ENCODE data around the gene PDE3A.

The PDE3A gene

DNA sequence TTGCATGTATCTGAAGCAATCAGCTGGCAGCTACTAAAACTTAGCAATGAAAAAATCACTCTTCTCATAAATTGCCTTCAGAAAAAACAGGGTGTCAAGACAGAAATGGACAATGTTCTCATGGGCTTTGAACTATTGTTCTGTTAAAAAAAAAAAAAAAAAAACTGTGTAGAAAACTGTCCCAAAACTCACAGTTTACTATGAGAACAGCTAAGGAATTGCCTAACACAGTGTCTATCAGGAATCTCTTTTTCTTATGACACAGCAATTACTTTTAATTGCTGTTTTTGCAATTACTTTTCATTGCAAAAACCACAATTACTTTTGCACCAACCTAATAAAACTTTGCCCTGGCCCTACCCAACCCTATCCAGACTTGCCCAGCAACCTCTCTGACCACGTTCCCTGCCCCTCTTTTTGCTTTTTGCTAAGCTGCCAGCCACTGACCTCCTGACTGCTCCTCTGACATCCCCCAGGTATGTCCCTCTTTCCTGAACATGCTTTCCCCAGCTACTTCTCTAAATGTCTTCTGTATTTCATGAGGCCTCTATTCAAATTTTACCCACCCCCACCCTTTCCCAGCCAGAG is 258.8 kb downstream of the PDE3A start:
- DNase-seq: no peak

DNA sequence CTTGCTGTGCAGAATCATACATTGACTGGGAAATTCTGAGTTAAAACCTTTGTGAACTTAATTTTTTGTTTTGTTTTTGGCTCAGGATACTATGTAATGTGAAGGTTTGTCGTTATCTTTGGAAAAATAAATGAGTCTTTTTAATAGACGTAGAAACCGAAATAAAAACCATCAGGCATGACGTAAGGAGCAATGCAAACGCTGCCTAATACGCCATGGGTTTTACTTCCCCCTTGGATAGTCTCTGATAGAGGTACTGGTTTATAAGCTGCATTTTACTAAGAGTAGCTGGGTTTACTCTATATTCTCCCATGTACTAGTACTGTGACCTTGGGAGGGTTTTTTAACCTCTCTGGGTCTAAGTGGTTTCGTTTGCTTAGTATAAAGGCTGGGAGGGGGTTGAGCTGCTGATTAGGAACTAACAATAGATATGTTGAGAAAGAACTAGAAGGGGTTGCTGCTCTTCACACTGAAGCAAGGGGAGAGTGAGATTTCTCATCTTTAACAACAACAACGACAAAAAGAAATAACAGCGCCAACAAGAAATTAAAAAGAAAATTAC is 260.0 kb downstream of the PDE3A start:
- DNase-seq: no peak

- no peak for DNase-seq
Observed at GRCh38 chr12:20628999-20629398, 260.7 kb downstream of the PDE3A start.

DNA sequence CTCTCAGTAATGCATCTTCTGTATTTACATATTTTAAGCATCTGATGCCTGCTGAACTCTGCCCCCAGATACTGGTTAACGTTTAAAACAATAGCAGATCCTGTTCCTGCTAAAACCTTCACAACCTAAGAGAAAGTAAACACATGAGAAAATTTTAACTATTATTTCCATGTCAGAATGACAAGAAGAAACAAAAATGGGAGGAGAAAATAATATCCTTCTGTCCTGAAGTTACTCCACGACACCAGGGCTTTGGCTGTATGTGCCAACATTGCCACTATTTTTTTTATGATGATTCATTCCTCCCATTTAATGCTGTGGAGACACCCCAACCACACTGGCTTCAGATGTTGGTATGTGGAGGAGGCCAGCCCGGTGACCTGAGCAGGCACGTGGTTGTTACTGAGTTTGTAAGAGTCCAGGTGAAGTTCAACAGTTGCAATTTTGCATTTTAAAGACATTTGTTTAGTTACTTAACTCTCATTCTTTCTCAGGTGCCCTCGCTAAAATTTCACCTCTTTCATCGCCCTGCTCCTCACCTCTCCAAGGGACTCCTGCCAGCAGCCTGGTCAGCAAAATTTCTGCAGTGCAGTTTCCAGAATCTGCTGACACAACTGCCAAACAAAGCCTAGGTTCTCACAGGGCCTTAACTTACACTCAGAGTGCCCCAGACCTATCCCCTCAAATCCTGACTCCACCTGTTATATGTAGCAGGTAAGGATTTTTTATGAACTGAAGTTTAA is 261.2 kb downstream of the PDE3A start:
- no peak for DNase-seq

- no peak for DNase-seq
Observed at GRCh38 chr12:20631711-20632110, 263.4 kb downstream of the PDE3A start.

DNA sequence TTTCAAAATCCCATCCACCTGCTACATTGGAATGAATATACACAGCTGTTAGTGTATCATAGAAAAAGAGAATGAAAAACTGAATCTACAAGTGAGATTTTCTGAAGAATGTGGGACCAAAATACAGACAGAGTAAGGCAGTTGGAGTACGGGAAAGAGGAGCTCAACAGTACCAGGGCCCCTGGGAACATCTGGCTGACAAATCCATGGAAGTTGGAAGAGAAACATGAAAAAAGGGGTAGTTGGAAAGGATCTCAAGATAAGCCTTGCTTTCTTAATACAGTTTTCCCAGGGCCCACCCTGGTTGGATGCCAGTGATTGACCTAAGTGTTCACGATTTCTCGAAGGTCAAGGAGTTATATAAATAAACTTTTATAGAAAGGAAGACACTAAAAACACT is 272.8 kb downstream of the PDE3A start:
- DNase-seq: no peak

- DNase-seq: no peak
Observed at GRCh38 chr12:20643822-20644221, 275.5 kb downstream of the PDE3A start.

DNA sequence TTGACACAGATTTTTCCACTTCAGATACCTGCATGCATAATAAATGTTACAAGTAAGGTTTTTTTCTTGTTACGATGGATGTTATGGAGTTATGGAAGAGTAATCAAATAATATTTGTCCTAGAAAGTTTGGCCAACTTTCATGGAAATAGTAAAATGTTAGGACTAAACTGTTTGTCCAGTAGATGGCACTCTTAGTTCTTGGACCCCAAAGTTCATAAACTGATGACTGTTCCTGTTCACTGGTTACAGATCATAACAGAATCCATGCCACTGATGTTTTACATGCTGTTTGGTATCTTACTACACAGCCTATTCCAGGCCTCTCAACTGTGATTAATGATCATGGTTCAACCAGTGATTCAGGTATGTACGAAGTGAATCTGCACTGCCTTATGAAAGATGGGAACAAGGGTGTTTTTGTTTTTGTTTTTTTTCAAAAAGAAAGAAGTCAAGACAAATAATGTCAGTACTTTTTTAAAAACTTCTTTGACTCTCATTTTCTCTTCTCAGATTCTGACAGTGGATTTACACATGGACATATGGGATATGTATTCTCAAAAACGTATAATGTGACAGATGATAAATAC is 278.0 kb downstream of the PDE3A start:
- no peak for DNase-seq

GRCh38 chr12:20653871-20654270 is 285.5 kb downstream of the PDE3A start:
- DNase-seq: no peak

- no peak for DNase-seq
Observed at GRCh38 chr12:20656600-20656999, 288.3 kb downstream of the PDE3A start.

DNA sequence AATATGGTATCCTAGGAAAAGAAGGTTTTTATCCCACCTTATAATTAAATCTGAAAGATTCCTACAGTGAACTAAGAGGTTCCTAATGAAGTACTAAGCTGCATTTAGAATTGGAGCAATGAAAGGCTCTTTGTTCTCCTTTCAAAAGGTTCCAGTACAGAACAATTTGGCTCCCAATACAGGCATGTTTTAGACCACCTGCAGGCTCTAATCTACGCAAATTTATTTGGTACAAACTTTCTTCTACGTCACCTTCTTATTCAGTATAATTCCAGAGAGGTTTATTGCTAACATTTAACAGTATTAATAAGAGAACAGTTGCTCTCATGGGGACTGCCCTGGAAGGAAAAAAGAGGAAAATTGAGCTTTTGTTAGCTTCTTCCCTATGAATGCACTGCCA is 289.2 kb downstream of the PDE3A start:
- no peak for DNase-seq

GRCh38 chr12:20681334-20681733 is 313.0 kb downstream of the PDE3A start:
- no peak for DNase-seq

DNA sequence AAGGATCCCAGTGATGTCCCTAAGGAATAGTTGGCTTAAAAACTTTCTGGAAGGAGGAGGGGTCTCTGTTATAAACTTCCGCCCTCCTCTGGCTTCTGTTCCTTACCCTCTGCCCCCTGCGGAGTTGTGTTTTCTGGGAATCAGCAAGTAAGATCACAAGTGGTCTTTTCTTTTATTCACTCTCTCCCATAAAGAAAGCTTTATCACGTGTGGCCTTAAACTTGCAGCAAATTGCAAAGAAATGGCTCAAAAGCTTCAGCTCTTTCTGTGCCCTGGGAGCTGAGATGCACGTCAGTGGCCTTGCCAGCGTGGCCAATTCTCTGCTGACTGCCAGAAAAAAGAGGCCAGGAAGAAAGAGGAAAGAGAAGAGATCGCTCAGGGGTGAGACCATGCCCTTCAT is 326.9 kb downstream of the PDE3A start, which contains the start of gene SLCO1C1:
TSS of gene SLCO1C1 (plus strand) at position 101 of the 400 bp plus-strand sequence. CDS start 4,245 bp downstream, outside the sequence.
- DNase-seq: no peak

DNA sequence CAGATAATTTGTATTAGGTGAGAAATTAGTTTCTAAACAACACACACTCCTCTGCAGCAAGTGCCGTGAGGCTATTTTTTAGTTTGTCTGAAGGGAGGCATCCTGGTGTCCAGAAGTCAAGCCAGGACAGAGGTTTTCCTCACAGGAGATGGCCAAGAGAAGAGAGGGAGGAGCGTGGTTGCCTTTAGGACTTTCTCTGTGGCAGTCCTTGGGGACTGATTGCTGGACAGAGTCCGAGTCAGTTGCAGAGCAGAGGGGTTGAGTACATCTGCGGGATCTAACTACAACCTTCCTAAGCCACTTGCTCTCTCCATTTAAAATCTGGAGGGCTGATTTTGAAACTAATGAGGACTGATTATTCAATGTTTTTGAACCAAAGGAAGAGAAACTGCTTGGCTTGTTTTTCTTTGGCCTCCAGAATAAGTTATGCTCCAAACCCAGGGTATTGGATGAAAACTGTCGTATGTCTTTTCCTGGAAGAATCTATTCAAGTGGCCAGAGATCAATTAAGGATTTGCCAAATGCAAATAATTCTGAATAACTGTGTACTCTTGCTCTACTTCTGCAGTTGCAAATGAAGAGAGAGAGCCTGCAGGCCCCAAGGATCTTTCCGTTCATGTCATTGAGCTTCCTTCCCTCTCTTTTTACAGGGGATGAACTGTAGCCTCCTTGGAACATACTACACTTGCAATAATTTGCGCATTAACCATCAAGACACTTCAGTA is 328.0 kb downstream of the PDE3A start:
- no peak for DNase-seq

DNA sequence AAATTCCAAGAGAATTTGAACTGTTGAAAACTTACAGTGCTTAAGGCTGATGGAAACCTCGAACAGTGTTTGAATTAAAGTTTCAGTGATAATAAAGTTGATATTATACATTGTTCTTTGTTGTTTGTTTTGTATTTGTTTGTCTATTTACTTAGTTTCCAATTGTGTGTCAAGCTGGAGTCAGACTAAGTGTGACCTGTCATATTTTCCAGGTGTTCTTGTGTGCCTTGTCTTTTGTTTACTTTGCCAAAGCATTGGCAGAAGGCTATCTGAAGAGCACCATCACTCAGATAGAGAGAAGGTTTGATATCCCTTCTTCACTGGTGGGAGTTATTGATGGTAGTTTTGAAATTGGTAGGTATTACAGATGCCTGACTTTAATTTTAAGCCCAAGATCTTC is 332.8 kb downstream of the PDE3A start:
- no peak for DNase-seq

GRCh38 chr12:20704860-20705259 is 336.5 kb downstream of the PDE3A start:
- DNase-seq: no peak

DNA sequence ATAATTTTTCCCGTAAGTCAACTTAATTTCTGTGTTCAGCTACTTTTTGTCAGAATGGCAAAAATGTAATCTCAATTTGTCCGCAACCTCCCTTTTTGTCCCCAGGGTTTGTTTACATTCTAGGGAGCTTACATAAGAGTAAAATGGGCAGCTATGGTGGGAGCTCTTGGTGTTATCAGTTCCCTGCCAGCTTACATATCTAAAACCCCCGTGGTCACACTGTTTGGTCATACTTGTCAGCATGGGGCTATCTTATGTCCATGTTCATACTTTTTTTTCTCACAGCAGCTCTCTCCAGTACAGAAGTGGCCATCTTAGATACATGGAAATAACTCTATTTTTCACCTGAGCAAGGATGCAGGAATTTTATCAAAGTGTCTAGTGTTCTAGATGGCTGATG is 343.5 kb downstream of the PDE3A start:
- DNase-seq: no peak

GRCh38 chr12:20716037-20716436 is 347.7 kb downstream of the PDE3A start:
- DNase-seq: no peak

- no peak for DNase-seq
Observed at GRCh38 chr12:20716985-20717384, 348.6 kb downstream of the PDE3A start.

- no peak for DNase-seq
Observed at GRCh38 chr12:20718294-20718693, 350.0 kb downstream of the PDE3A start.

DNA sequence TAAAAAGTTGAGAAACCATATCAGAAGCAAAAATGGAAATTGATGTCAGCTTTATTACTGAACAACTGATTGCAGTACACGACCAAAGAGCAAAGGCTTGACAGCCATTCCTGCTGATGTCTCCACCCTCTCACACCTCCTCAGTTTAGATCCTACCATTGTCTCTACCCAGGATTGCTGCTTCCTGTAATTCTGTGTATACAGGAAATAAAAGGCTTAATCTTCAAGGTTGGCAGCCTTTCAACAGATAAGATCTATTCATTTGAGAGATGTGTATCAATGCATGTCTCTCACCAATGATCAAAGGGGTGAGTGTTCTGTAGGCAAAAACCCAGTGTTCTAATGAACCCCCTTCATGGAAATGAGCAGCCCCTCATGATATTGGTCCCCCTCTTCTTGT is 353.8 kb downstream of the PDE3A start:
- no peak for DNase-seq

DNA sequence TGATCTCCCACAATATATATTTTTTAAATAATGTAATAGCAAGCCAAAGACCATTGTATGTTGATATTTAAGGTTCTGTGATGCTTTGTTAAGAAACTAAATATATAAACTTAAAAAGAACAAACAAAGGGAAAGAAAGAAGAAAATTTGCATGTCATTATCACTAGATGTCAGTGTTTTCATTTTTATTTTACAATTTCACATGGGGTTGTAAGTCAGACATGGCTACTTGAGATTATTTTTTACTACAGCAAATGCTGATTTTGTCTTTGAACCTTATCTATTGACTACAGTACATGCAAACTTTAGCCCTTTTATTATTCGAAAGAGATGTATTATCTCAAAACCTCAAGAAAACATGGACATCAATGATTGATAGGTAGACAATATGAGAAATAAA is 362.9 kb downstream of the PDE3A start:
- no peak for DNase-seq
